Measurements from ENCODE around the gene INTS1. TPM values are rescaled to one million over a fixed set of nuclear protein-coding genes. Genes with fewer than 3 reads are reported as not detected.

The INTS1 gene
- total and polyA plus RNA-seq, 2 of the 4 experiments (the other 2 are of a cell fraction), result 9.3 to 40.1 TPM

GRCh38 chr7:1445341-1445740, 58.8 kb downstream of the INTS1 start:
- Histone ChIP-seq H3K14ac (replicated peaks; ENCODE audit: low read depth, low read length) (no peak overlapping the region), H2BK20ac (ENCODE audit: low read depth, low read length) (no peak overlapping the region), H2BK15ac (ENCODE audit: low read depth, low read length) (no peak overlapping the region), H3K9ac (ENCODE audit: low read depth, low read length) (no peak overlapping the region), H2AK9ac (replicated peaks; ENCODE audit: low read depth, low read length, poor library complexity) (no peak overlapping the region), H3K9me3 (ENCODE audit: control insufficient read depth, insufficient read depth, low read length) (no peaks in the 10 kb centered on the region), H3K4me2 (ENCODE audit: low read depth, low read length) (no peak overlapping the region), H3K18ac (ENCODE audit: low read depth, low read length) (no peak overlapping the region), H3K4me3 (ENCODE audit: insufficient read depth, low read depth, low read length) (no peak overlapping the region), H2AFZ (replicated peaks; ENCODE audit: low read length, poor library complexity) (no peak overlapping the region), H3K36me3 (ENCODE audit: control insufficient read depth, insufficient read depth, low read length) (peaks cover 32% of the 10 kb centered on the region), H3K56ac (ENCODE audit: extremely low read depth, insufficient read depth, low read length) (no peak overlapping the region), H3K27me3 (ENCODE audit: control insufficient read depth, insufficient read depth, low read length) (no peaks in the 10 kb centered on the region), H4K91ac (ENCODE audit: insufficient read depth, low read depth, low read length) (no peak overlapping the region), H2BK120ac (ENCODE audit: low read depth, low read length) (no peak overlapping the region), H3K27ac (ENCODE audit: insufficient read depth, low read length) (no peak overlapping the region), H4K20me1 (ENCODE audit: insufficient read depth, low read length) (no peaks in the 10 kb centered on the region; the same call in 1 of the 2 replicates), H2AK5ac (ENCODE audit: low read depth, low read length) (no peak overlapping the region), H3K4me1 (ENCODE audit: control insufficient read depth, insufficient read depth, low read length) (peaks cover 17% of the 10 kb centered on the region), H3K9me1 (ENCODE audit: insufficient read depth, low read length) (no peaks in the 10 kb centered on the region), H3K23ac (ENCODE audit: low read depth, low read length) (no peak overlapping the region), H4K5ac (ENCODE audit: low read depth, low read length) (no peak overlapping the region), H3K4ac (ENCODE audit: low read depth, low read length) (no peak overlapping the region), H3K79me1 (ENCODE audit: low read depth in 1 of 2, low read length in 2 of 2) (peaks cover 0 to 6% of the 10 kb centered on the region in 2 experiments; a peak in 1 of 4 replicates), H2BK5ac (ENCODE audit: low read depth, low read length, poor library complexity, severe bottlenecking) (no peak overlapping the region), H4K8ac (ENCODE audit: low read depth in 2 of 2, low read length in 2 of 2) (no peak overlapping the region)
- in situ Hi-C loops (cut with MboI; ENCODE audit: low sequenced_read_pairs) (no loop called here), dilution Hi-C loops (cut with HindIII; ENCODE audit: low sequenced_read_pairs, unreplicated experiment) (no loop called here), intact Hi-C loops (cut with micrococcal nuclease) (no loop called here)
- WGBS, 2 experiments (ENCODE audit: extremely low coverage in 2 of 2, insufficient read length in 1 of 2), result 89% methylated on average over 10 of the region's 21 CpGs; no CpG with 5 or more reads in 1 of the 2 experiments
- CTCF ChIA-PET, result no interaction called here
- POLR2A ChIA-PET (ENCODE audit: unreplicated experiment), result no interaction called here
- DNase-seq, result no peak
- BruUV-seq (replicated peaks), result no TSS peak
- TF ChIP-seq RFX5 (IDR thresholded peaks at IDR 0.05; ENCODE audit: low read depth, low read length) (no peak), RCOR1 (IDR thresholded peaks at IDR 0.05; ENCODE audit: insufficient replicate concordance, low read length) (no peak), CTCF (conservative IDR thresholded peaks at IDR 0.05; ENCODE audit: low read depth, low read length) (no peak), MAZ (IDR thresholded peaks at IDR 0.05; ENCODE audit: borderline replicate concordance, low read depth, low read length) (no peak), NFE2L2 (IDR thresholded peaks at IDR 0.05; ENCODE audit: low read depth, low read length) (no peak), MAFK (IDR thresholded peaks at IDR 0.05; ENCODE audit: low read depth, low read length) (no peak), CEBPB (IDR thresholded peaks at IDR 0.05; ENCODE audit: low read depth, low read length) (no peak), BHLHE40 (IDR thresholded peaks at IDR 0.05; ENCODE audit: low read depth, low read length) (no peak), FOS (IDR thresholded peaks at IDR 0.05; ENCODE audit: low read depth, low read length) (no peak), MXI1 (IDR thresholded peaks at IDR 0.05; ENCODE audit: borderline replicate concordance, low read depth, low read length) (no peak), SMC3 (IDR thresholded peaks at IDR 0.05; ENCODE audit: low read depth, low read length) (no peak), USF2 (IDR thresholded peaks at IDR 0.05; ENCODE audit: low read depth, low read length) (no peak), POLR2A (IDR thresholded peaks at IDR 0.05; ENCODE audit: low read depth, low read length) (no peak), RAD21 (IDR thresholded peaks at IDR 0.05; ENCODE audit: low read length) (no peak), CHD1 (IDR thresholded peaks at IDR 0.05; ENCODE audit: low read depth, low read length) (no peak)
- TF ChIP-seq, protein P1, sequence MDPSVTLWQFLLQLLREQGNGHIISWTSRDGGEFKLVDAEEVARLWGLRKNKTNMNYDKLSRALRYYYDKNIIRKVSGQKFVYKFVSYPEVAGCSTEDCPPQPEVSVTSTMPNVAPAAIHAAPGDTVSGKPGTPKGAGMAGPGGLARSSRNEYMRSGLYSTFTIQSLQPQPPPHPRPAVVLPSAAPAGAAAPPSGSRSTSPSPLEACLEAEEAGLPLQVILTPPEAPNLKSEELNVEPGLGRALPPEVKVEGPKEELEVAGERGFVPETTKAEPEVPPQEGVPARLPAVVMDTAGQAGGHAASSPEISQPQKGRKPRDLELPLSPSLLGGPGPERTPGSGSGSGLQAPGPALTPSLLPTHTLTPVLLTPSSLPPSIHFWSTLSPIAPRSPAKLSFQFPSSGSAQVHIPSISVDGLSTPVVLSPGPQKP (IDR thresholded peaks at IDR 0.05; ENCODE audit: borderline replicate concordance, low read depth, low read length), result no peak
- ATAC-seq (ENCODE audit: low read depth), result no peak

All from IMR-90 (cell line).